Activated naive CD8-positive, alpha-beta T cell treated with anti-CD3 and anti-CD28 coated beads, Interleukin-2, amount 50 U/mL, for 24 hours (primary cell): Measurements from ENCODE around the gene TMCC1.
"Not testable (repeated sequence)": the region's sequence is repeated elsewhere in the genome, so short reads cannot be mapped to it uniquely, and the experiment has no call there.

ENCODE experiments used
- ATAC-seq: fragments of 150-1000 bp; cut with Tn5 transposase; one replicate; pipeline ENCODE4 v1.10.0; 2021
- DNase-seq: peaks from one replicate; pipeline ENCODE4 v3.0.0; 2021
- H3K27ac Mint-ChIP-seq: one replicate; pipeline ENCODE4 v1.8.0; 2021; ENCODE audit warnings: mild to moderate bottlenecking, mixed read lengths
- H3K27me3 Mint-ChIP-seq: one replicate; pipeline ENCODE4 v1.8.0; 2021; ENCODE audit warnings: mixed read lengths
- H3K36me3 Mint-ChIP-seq: one replicate; pipeline ENCODE4 v1.8.0; 2021; ENCODE audit warnings: low read depth, mixed read lengths
- H3K4me1 Mint-ChIP-seq: one replicate; pipeline ENCODE4 v1.8.0; 2021; ENCODE audit warnings: mixed read lengths
- H3K4me3 Mint-ChIP-seq: one replicate; pipeline ENCODE4 v1.8.0; 2021; ENCODE audit warnings: mild to moderate bottlenecking, moderate library complexity, mixed read lengths
- H3K9me3 Mint-ChIP-seq: one replicate; pipeline ENCODE4 v1.8.0; 2021; ENCODE audit warnings: mixed read lengths

TMCC1 gene

DNA sequence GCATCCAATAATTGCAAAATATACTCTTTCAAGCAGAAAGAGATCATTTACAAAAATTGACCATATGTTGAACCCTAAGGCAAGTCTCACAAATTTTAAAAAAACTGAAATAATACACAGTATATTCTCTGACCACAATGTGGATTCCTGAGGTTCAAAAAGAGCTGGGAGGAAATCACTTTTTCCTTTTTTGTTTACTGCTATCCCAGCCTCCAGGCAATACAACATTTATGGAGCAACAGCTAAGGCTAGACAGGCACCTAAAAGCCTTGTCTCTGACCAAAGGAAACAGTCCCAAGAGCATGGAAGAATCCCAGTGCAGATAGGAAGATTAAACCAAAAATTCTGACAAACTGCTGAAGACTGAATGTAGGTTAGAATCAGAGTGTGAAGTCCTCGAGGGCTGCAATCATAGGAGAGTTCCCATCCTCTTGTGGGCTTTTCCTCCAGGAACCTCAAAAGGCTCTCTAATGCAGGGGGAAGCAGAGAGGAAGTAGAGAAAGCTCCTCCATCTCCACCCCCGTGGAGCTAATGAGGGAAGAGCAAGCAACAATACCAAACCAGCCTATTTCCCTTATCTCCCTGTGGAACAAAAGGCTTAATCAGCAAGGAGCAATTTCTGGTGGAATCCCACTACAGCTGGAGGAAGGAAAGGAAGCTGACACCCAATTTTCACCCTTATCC, 57.0 kb downstream of the TMCC1 start:
- H3K4me1 Mint-ChIP-seq: peaks cover 3% of the 10 kb centered on the region
- no peak overlapping the region for H3K4me3 Mint-ChIP-seq
- H3K27me3 Mint-ChIP-seq: no peaks in the 10 kb centered on the region
- H3K9me3 Mint-ChIP-seq: no peaks in the 10 kb centered on the region
- no peak overlapping the region for H3K27ac Mint-ChIP-seq
- ATAC-seq (no peak), DNase-seq (no peak)
- peaks cover 12% of the 10 kb centered on the region for H3K36me3 Mint-ChIP-seq

DNA sequence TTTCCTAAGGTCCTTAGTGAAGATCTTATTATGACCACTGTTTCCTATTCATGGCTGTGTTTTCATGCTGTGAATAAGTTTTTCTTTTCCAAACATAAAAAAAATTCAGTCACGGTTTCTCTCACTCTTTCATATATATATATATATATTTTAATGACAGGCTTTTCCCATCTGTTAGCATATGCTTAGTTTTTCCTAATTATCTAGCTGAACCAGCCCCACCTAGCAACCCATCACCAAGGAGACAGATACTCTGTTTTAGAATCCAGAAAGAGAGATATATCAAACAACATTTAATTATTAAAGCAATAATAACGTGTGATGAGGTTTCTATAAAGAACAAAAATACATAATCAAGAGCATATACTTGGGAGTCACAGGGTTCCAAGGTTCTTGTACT, 58.3 kb downstream of the TMCC1 start:
- ATAC-seq (no peak), DNase-seq (no peak)
- Mint-ChIP-seq H3K27me3 (no peaks in the 10 kb centered on the region), H3K4me3 (no peak overlapping the region), H3K36me3 (peaks cover 3% of the 10 kb centered on the region), H3K9me3 (no peaks in the 10 kb centered on the region), H3K4me1 (peaks cover 3% of the 10 kb centered on the region), H3K27ac (no peak overlapping the region)

DNA sequence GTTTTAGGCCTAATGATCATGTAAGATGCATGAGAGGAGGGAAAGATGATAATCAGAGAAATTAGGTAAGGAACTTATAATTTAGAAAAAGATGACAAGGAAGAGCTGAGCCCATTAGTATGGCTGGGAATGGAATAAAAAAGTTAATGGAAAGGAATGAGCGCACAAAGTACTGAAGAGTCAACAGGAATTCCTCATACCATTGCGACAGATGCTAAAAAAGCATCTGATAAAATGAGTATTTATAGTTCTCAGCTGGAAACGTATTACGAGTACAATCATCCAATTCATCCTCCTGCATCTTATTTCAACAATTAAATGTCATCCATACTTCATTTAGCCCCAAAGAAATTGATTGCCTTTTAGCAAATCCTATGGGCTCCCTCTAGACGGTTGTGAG, 58.9 kb downstream of the TMCC1 start:
- H3K4me3 Mint-ChIP-seq: no peak overlapping the region
- H3K36me3 Mint-ChIP-seq: peaks cover 1% of the 10 kb centered on the region
- H3K27me3 Mint-ChIP-seq: no peaks in the 10 kb centered on the region
- no peaks in the 10 kb centered on the region for H3K9me3 Mint-ChIP-seq
- no peak for DNase-seq
- H3K4me1 Mint-ChIP-seq: peaks cover 3% of the 10 kb centered on the region
- H3K27ac Mint-ChIP-seq: no peak overlapping the region
- ATAC-seq: no peak

DNA sequence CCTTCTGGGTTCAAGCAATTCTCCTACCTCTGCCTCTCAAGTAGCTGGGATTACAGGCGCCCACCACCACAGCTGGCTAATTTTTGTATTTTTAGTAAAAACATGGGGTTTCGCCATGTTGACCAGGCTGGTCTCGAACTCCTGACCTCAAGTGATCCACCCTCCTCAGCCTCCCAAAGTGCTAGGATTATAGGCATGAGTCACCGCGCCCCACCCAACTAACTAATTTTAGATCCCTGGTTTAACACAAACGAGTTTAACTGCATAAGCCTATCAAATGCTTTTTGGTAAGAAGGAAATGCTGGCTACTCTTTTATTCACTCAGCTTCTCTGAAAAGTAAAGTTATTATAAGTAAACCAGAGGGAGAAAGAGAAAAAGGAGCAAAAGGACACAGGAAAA, 61.6 kb downstream of the TMCC1 start:
- H3K9me3 Mint-ChIP-seq, ATAC-seq, H3K36me3 Mint-ChIP-seq, H3K27ac Mint-ChIP-seq, H3K27me3 Mint-ChIP-seq, DNase-seq, H3K4me3 Mint-ChIP-seq: not testable (repeated sequence)
- H3K4me1 Mint-ChIP-seq: peaks cover 14% of the 10 kb centered on the region

DNA sequence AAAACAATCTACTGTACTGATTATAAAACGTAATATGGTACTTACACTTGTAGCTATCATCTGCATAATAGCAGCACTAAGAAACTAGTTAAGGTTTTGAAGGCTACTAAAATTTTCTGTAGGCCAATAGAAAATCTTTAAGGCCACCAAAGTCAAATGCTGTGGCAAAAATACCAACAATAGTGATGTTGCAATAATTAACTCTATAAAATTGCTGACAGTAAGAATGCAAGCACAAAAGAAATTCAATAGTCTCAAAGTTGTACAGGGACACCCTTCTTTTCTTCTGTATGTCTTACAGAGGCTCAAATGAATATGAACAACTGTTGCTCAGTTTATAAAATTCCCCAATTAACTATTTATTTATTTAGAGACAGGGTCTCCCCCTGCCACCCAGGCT, 62.0 kb downstream of the TMCC1 start:
- H3K27ac Mint-ChIP-seq: no peak overlapping the region

DNA sequence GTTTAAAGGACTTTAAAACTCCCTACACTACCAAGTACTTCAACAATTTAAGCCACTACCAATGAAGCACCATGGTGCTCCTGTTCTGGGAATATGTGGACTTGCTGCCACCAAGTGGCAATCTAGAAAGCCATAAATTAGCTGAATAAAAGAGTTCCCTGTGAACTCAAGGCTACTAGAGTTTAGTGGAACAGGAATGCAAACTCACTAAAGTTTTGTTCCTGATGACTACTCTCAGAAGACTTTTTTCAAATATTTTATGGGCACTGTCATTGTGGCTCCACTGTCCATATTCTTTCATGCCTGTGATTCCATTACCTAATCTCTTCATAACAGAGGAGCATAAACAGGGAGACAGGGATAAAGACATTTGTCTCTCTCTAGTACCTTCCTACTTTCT, 63.9 kb downstream of the TMCC1 start:
- no peak for DNase-seq
- Mint-ChIP-seq H3K27me3 (no peaks in the 10 kb centered on the region), H3K9me3 (no peaks in the 10 kb centered on the region), H3K4me3 (no peak overlapping the region), H3K27ac (no peak overlapping the region), H3K4me1 (peaks cover 14% of the 10 kb centered on the region), H3K36me3 (no peaks in the 10 kb centered on the region)
- no peak for ATAC-seq

More for the DNA sequence above, 62.0 kb downstream of the TMCC1 start:
- DNase-seq (no peak), ATAC-seq (no peak)
- peaks cover 14% of the 10 kb centered on the region for H3K4me1 Mint-ChIP-seq
- H3K27me3 Mint-ChIP-seq: no peaks in the 10 kb centered on the region
- H3K9me3 Mint-ChIP-seq: no peaks in the 10 kb centered on the region
- no peaks in the 10 kb centered on the region for H3K36me3 Mint-ChIP-seq
- H3K4me3 Mint-ChIP-seq: no peak overlapping the region

DNA sequence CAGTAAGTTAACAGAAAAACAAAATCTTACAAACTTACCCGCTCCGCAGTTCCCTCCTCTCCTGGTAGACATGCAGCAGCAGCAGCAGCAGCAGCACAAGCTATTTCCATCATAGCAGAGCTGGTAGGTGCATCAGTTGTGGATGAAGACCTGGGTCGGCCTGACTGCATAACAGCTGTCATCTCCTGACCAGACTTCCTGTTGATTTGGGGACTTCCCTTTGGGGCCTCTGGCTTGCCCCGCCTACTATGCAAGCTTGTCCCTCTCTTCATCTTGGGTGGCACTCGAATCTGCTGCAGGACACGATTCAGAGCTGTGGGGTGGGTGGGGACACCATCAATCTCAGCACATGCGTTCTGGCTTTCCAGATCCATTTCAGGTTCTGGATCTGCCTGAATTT, 65.7 kb downstream of the TMCC1 start:
- Mint-ChIP-seq H3K4me3 (no peak overlapping the region), H3K36me3 (no peaks in the 10 kb centered on the region), H3K4me1 (peaks cover 14% of the 10 kb centered on the region), H3K9me3 (no peaks in the 10 kb centered on the region), H3K27me3 (no peaks in the 10 kb centered on the region), H3K27ac (no peak overlapping the region)
- ATAC-seq: peak; percentile 63
- DNase-seq: peak; percentile 7

DNA sequence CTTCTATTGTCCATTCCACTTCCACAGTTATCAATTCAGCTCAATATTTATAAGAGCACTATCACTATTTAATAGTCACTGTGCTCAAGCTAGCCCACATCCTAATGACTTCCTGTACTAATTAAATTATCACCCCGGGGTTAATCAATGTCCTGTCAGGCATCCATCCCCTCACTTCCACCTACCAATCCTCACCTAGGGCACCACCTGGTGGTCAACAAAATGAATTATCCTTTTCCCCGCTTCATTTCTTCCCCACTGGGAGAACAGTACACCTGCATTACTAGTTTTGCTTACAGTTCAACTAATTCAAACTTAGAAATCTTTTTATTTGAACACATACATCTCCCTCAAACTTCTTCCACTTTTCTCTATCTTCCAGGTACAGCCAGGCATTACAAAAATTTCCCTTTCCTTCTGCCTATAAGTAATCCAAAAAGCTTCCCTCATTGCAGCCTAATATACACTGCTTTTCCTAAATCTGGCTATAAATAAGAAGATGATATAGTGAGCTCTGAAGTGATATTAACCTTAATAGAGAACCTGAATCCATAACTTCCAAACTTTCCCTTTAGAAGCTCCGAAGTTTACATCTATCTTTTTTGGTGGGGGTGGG, 68.5 kb downstream of the TMCC1 start:
- H3K9me3 Mint-ChIP-seq: no peaks in the 10 kb centered on the region
- H3K27me3 Mint-ChIP-seq: no peaks in the 10 kb centered on the region
- no peak overlapping the region for H3K27ac Mint-ChIP-seq
- ATAC-seq: peak; percentile 36
- no peak overlapping the region for H3K4me3 Mint-ChIP-seq
- no peaks in the 10 kb centered on the region for H3K36me3 Mint-ChIP-seq
- H3K4me1 Mint-ChIP-seq: peaks cover 14% of the 10 kb centered on the region
- peak; percentile 55 for DNase-seq

DNA sequence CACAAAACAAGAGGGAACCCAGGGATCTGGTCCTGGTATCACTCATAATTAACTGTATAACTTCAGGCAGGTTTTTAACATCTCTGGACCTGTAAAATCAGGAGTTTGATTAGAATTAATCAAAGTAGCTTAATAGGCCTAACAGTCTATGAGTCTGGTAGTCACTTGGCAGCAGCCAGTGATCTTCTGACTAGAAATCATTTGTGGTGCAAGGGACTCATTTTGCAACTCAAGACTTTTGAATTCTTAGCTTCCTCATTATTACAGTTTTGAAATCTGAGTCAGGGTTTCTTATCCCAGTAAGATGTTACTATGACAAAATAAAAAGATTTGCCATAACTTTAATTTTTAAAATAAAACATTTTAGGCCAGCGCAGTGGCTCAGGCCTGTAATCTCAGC, 70.8 kb downstream of the TMCC1 start:
- no peak for DNase-seq
- no peak for ATAC-seq
- Mint-ChIP-seq H3K27ac (no peak overlapping the region), H3K4me1 (peaks cover 6% of the 10 kb centered on the region), H3K36me3 (peaks cover 5% of the 10 kb centered on the region), H3K9me3 (no peaks in the 10 kb centered on the region), H3K4me3 (no peak overlapping the region), H3K27me3 (no peaks in the 10 kb centered on the region)

DNA sequence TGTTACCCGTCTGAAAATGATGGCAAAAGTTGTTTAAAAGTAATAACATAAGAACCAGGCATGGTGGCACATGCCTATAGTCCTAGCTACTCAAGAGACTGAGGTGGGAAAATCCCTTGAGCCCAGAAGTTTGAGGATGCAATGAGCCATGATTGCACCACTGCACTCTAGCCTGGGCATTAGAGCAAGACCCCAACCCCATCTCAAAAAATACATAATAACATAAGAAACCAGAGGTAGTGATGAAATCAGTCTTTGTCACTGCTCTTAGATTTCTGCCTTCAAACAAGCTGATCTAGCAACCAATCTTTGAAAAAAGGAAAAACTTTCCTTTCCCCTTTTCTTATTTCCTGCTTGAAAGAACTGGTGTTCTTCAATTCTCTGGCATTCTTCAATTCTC, 71.3 kb downstream of the TMCC1 start:
- Mint-ChIP-seq H3K9me3 (no peaks in the 10 kb centered on the region), H3K27me3 (no peaks in the 10 kb centered on the region), H3K36me3 (peaks cover 5% of the 10 kb centered on the region), H3K27ac (no peak overlapping the region), H3K4me3 (no peak overlapping the region), H3K4me1 (peaks cover 1% of the 10 kb centered on the region)
- DNase-seq: no peak
- ATAC-seq: no peak

DNA sequence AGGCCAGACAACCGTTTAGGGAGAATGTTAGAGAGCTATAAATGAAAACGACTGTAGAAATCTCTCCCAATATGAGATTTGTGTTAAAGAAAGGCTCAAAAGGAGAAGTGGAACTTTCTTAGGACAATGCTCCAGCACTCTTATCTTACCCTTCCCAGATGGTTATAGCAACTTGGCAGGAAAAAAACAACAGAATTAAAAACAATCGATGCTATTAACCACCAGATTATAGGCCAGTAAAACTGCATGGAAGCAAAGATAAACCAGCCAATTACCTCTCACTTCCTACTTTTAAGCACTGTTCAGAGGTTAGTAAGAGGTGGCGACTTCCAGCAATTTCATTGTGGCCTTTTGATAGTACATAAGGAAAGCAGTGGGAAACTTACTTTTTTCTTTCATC, 72.9 kb downstream of the TMCC1 start:
- H3K4me1 Mint-ChIP-seq: peaks cover 1% of the 10 kb centered on the region
- ATAC-seq (no peak), DNase-seq (no peak)
- H3K9me3 Mint-ChIP-seq: peaks cover 5% of the 10 kb centered on the region
- no peaks in the 10 kb centered on the region for H3K27me3 Mint-ChIP-seq
- no peak overlapping the region for H3K27ac Mint-ChIP-seq
- H3K36me3 Mint-ChIP-seq: peaks cover 11% of the 10 kb centered on the region
- no peak overlapping the region for H3K4me3 Mint-ChIP-seq

DNA sequence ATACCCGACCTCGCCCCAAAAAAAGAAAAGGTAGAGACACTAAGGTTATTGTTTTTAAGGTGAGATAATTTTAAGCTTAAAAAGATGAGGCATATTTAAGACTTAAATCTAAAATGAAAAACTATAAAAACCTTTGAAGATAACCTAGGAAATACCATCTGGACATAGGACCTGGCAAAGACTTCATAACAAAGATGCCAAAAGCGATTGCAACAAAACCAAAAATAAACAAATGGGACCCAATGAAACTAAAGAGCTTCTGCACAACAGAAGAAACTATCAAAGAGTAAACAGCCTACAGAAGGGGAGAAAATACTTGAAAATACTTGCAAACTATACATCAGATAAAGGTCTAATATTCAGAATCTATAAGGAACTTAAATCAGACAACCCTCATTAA, 80.9 kb downstream of the TMCC1 start:
- Mint-ChIP-seq H3K27me3 (no peaks in the 10 kb centered on the region), H3K36me3 (peaks cover 21% of the 10 kb centered on the region), H3K27ac (no peak overlapping the region), H3K4me3 (no peak overlapping the region), H3K4me1 (peaks cover 4% of the 10 kb centered on the region), H3K9me3 (peaks cover 17% of the 10 kb centered on the region)
- ATAC-seq (no peak), DNase-seq (no peak)

DNA sequence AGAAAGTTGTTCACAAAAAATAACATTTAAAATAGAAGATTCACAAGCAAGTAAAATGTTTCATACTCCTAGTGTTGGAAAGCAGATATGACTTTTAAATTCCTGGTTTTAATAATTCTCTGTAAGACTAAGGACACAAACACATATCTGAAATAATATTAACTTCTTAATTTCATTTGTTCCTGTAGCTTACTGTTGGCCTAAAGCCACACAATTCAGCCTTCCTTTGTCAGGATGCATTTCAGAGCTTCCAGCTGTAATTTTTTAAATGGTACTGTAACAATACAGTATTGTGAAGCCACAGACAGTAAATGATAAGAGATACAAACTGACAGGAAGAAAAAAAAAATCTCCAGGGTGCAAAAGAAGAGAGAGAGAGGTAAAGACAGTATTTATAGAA, 84.2 kb downstream of the TMCC1 start:
- Mint-ChIP-seq H3K4me1 (no peaks in the 10 kb centered on the region), H3K27ac (no peak overlapping the region)

DNA sequence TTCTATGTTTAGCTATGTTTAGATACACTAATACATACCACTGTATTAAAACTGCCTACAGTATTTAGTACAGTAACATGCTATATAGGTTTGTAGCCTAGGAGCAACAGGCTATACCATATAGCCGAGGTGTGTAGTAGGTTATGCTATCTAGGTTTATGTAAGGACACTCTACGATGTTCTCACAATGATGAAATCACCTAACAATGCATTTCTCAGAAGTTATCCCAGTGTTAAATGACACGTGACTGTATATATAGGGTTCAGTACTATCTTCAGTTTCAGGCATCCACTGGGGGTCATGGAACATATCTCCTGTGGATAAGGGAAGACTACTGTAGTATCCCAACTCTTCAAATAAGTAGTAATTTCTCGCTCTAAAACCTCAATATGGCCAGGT, 97.4 kb downstream of the TMCC1 start:
- no peaks in the 10 kb centered on the region for H3K27me3 Mint-ChIP-seq
- no peak overlapping the region for H3K27ac Mint-ChIP-seq
- no peak for ATAC-seq
- H3K9me3 Mint-ChIP-seq: no peaks in the 10 kb centered on the region
- DNase-seq: no peak
- no peaks in the 10 kb centered on the region for H3K36me3 Mint-ChIP-seq
- H3K4me3 Mint-ChIP-seq: no peak overlapping the region
- peaks cover 20% of the 10 kb centered on the region for H3K4me1 Mint-ChIP-seq

More for the DNA sequence above, 84.2 kb downstream of the TMCC1 start:
- Mint-ChIP-seq H3K36me3 (peaks cover 6% of the 10 kb centered on the region), H3K27me3 (no peaks in the 10 kb centered on the region), H3K4me3 (no peak overlapping the region), H3K9me3 (no peaks in the 10 kb centered on the region)
- ATAC-seq (no peak), DNase-seq (no peak)

DNA sequence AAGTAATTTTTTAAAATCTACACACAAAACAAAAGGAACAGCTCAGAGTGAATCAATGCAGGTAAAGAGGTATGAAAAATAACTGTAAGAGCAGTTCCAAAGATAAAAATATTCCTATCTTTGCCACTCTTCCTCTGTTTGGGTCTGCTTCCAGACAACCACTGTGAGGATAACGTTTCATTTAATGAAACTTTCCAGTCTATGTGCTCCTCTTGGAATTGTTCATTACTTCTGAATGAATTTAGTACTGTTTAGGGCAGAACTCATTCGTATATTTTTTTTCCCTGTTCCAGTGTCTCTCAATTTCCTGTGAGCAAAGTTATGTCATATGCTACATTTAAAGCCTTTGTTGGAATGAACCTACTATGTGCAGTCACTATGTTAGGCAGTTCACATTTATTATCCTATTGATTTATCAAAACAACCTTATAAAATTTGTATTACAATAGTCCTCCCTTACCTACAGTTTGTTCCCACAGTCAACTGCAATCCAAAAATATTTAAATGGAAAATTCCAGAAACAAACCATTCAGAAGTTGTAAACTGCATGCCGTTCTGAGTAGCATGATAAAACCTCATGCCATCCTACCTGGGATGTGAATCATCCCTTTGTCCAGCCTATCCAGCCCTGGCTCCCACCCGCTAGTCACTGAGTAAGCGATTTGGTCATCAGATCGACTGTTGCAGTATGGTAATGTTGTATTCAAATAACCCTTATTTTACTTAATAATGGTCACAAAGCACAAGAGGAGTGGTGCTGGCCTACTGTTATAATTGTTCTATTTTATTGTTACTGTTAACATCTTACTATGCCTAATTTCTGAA, 98.1 kb downstream of the TMCC1 start:
- no peaks in the 10 kb centered on the region for H3K27me3 Mint-ChIP-seq
- no peak for ATAC-seq
- peaks cover 20% of the 10 kb centered on the region for H3K4me1 Mint-ChIP-seq
- H3K36me3 Mint-ChIP-seq: no peaks in the 10 kb centered on the region
- H3K27ac Mint-ChIP-seq: no peak overlapping the region
- no peaks in the 10 kb centered on the region for H3K9me3 Mint-ChIP-seq
- no peak overlapping the region for H3K4me3 Mint-ChIP-seq
- DNase-seq: no peak
